Natural killer cell (primary cell): Measurements from ENCODE around the gene AGO3. TPM values are rescaled to one million over a fixed set of nuclear protein-coding genes. Genes with fewer than 3 reads are reported as not detected.
A peak's percentile ranks its signal among the peaks of the same experiment; 100 is the strongest.
"Not testable (repeated sequence)": the region's sequence is repeated elsewhere in the genome, so short reads cannot be mapped to it uniquely, and the experiment has no call there.

Experiments used
- ATAC-seq, 3 donors: fragments of 150-1000 bp in 2 of 3; fragments of 200-7000 bp in 1 of 3; cut with Tn5 transposase; 1 replicate in 1 of 3; 2 replicates in 2 of 3; pipeline ENCODE4 v1.10.0; 2021; ENCODE audit warnings: mild to moderate bottlenecking in 2 of 3, moderate library complexity in 2 of 3
- DNase-seq, 2 donors: peaks; one replicate each; pipeline versions ENCODE4 v3.0.0 to v3.0.0-alpha.2; 2013 to 2021; ENCODE audit warnings: mixed read lengths in 1 of 2
- H3K27ac ChIP-seq: one replicate; pipeline ENCODE4 v1.5.1; 2013; ENCODE audit warnings: mild to moderate bottlenecking, low read length
- H3K27me3 ChIP-seq: one replicate; pipeline ENCODE4 v1.6.1; 2013; ENCODE audit warnings: low read length; ENCODE audit not compliant: control insufficient read depth, insufficient read depth
- H3K36me3 ChIP-seq: one replicate; pipeline ENCODE4 v1.6.1; 2013; ENCODE audit warnings: low read length; ENCODE audit not compliant: control insufficient read depth, insufficient read depth
- H3K4me1 ChIP-seq: one replicate; pipeline ENCODE4 v1.6.1; 2013; ENCODE audit warnings: low read length; ENCODE audit not compliant: control insufficient read depth, insufficient read depth
- H3K4me3 ChIP-seq: one replicate; pipeline ENCODE4 v1.5.1; 2013; ENCODE audit warnings: low read length
- H3K9me3 ChIP-seq: one replicate; pipeline ENCODE4 v1.6.1; 2013; ENCODE audit warnings: low read length; ENCODE audit not compliant: control insufficient read depth, insufficient read depth
- H3K27ac Mint-ChIP-seq, 2 donors: one replicate each; pipeline ENCODE4 v1.8.0; 2022; ENCODE audit warnings: mild to moderate bottlenecking in 2 of 2, mixed read lengths in 2 of 2, moderate library complexity in 1 of 2
- H3K27me3 Mint-ChIP-seq, 2 donors: one replicate each; pipeline ENCODE4 v1.8.0; 2022; ENCODE audit warnings: low read depth in 2 of 2, mixed read lengths in 2 of 2
- H3K36me3 Mint-ChIP-seq: one replicate; pipeline ENCODE4 v1.8.0; 2022; ENCODE audit warnings: mixed read lengths
- H3K4me1 Mint-ChIP-seq, 2 donors: one replicate each; pipeline ENCODE4 v1.8.0; 2022; ENCODE audit warnings: mixed read lengths in 2 of 2
- H3K4me3 Mint-ChIP-seq: one replicate; pipeline ENCODE4 v1.8.0; 2022; ENCODE audit warnings: mild to moderate bottlenecking, moderate library complexity, mixed read lengths
- H3K9me3 Mint-ChIP-seq, 2 donors: one replicate each; pipeline ENCODE4 v1.8.0; 2022; ENCODE audit warnings: mixed read lengths in 2 of 2
- WGBS: methylation state at CpG from one replicate; pipeline ENCODE4 v1.1.7; 2013; ENCODE audit warnings: missing lambda C conversion rate; ENCODE audit not compliant: insufficient coverage; 5-methylcytosine and 5-hydroxymethylcytosine counted together
- intact Hi-C: fragments of 100-400 bp; cut with micrococcal nuclease; formaldehyde crosslinking; loops from one replicate; pipeline ENCODE4 v1.14.2; 2022
- total RNA-seq, 4 donors: library from RNA; stranded (reverse); fragments of 120-200 nt in 1 of 4; gene quantifications; one replicate each; pipeline versions ENCODE4 v1.2.3 to v1.2.4, GENCODE V29; 2013 to 2022
- TF ChIP-seq, protein P1 (sequence below): fragments of 200-600 bp; IDR thresholded peaks from one replicate; pipeline ENCODE4 v1.8.0; 2022; ENCODE audit warnings: antibody characterized with exemption

AGO3 gene
- total RNA-seq, 3 donors from 2014 or later (not counting 1 experiment from before 2014, with no cell fraction given): 36.5 to 49.6 (median 49.0) TPM

GRCh38 chr1:35888255-35888654, 42.6 kb upstream of the AGO3 start:
- Histone ChIP-seq H3K27me3 (no peaks in the 10 kb centered on the region), H3K27ac (no peak overlapping the region), H3K9me3 (no peaks in the 10 kb centered on the region), H3K36me3 (peaks cover 19% of the 10 kb centered on the region), H3K4me1 (peaks cover 32% of the 10 kb centered on the region), H3K4me3 (no peak overlapping the region)
- TF ChIP-seq, protein P1, sequence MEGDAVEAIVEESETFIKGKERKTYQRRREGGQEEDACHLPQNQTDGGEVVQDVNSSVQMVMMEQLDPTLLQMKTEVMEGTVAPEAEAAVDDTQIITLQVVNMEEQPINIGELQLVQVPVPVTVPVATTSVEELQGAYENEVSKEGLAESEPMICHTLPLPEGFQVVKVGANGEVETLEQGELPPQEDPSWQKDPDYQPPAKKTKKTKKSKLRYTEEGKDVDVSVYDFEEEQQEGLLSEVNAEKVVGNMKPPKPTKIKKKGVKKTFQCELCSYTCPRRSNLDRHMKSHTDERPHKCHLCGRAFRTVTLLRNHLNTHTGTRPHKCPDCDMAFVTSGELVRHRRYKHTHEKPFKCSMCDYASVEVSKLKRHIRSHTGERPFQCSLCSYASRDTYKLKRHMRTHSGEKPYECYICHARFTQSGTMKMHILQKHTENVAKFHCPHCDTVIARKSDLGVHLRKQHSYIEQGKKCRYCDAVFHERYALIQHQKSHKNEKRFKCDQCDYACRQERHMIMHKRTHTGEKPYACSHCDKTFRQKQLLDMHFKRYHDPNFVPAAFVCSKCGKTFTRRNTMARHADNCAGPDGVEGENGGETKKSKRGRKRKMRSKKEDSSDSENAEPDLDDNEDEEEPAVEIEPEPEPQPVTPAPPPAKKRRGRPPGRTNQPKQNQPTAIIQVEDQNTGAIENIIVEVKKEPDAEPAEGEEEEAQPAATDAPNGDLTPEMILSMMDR: no peak
- Mint-ChIP-seq H3K4me1 (peaks cover 25 to 33% of the 10 kb centered on the region in 2 donors), H3K36me3 (peaks cover 13% of the 10 kb centered on the region), H3K27ac (peak overlapping the region in 1 of 2 donors; percentile 7), H3K27me3 (no peaks in the 10 kb centered on the region), H3K9me3 (no peaks in the 10 kb centered on the region), H3K4me3 (no peak overlapping the region)
- ATAC-seq (no peak), DNase-seq (no peak)
- WGBS: 98% methylated on average over 11 of the region's 11 CpGs
- intact Hi-C loops: no loop called here

DNA sequence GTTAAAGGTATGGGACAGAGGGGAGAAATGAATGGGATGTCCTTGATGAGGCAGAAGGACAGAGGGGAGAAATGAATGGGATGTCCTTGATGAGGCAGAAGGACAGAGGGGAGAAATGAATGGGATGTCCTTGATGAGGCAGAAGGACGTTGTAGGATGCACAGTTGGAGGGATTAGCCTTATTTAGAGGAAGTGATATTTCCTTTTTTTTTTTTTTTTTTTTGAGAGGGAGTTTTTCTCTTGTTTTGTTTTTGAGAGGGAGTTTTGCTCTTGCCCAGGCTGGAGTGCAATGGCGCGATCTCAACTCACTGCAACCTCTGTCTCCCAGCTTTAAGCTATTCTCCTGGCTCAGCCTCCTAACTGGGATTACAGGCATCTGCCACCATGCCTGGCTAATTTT, 41.9 kb upstream of the AGO3 start:
- peaks cover 25% of the 10 kb centered on the region for H3K4me1 ChIP-seq
- H3K4me3 Mint-ChIP-seq, intact Hi-C loops, ATAC-seq, DNase-seq, H3K27ac ChIP-seq, H3K9me3 Mint-ChIP-seq, H3K4me3 ChIP-seq, H3K9me3 ChIP-seq, H3K27me3 Mint-ChIP-seq, H3K27me3 ChIP-seq: not testable (repeated sequence)
- Mint-ChIP-seq H3K36me3 (peaks cover 13% of the 10 kb centered on the region), H3K4me1 (peaks cover 25 to 30% of the 10 kb centered on the region in 2 donors), H3K27ac (peak overlapping the region in 1 of 2 donors; percentile 7)
- WGBS: 44% methylated on average over 1 of the region's 3 CpGs
- peaks cover 27% of the 10 kb centered on the region for H3K36me3 ChIP-seq

DNA sequence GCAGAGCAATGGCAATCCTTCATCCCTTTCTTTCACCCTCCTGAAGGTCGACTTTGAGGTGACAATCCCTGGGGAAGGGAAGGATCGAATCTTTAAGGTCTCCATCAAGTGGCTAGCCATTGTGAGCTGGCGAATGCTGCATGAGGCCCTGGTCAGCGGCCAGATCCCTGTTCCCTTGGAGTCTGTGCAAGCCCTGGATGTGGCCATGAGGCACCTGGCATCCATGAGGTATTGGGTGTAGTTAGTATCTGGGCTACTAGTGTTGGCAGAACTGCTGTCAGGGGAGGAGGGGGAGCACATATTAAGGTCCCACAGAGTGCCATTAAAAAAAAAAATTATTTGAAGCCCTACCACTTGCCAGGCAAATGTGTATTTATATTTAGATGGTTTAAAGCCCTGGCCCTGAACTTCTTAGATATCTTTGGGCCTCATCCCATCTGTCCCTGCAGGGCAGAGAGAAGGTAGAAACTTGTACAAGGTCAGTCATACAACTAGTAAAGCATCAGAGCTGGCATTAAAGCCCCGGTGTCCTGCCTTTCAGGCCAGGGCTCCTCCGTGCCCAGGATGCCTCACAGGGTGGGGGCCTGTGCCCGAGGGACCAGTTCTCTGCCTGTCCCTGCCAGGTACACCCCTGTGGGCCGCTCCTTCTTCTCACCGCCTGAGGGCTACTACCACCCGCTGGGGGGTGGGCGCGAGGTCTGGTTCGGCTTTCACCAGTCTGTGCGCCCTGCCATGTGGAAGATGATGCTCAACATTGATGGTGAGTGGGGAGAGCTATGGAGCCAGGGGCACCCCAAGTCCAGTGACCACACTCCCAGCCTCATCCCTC, 37.6 kb upstream of the AGO3 start:
- Mint-ChIP-seq H3K9me3 (no peaks in the 10 kb centered on the region), H3K27ac (peak overlapping the region in 1 of 2 donors; percentile 48), H3K36me3 (peaks cover 13% of the 10 kb centered on the region), H3K4me3 (no peak overlapping the region), H3K4me1 (peaks cover 5 to 6% of the 10 kb centered on the region in 2 donors), H3K27me3 (no peaks in the 10 kb centered on the region)
- H3K4me1 ChIP-seq: no peaks in the 10 kb centered on the region
- intact Hi-C loops: no loop called here
- H3K27me3 ChIP-seq: no peaks in the 10 kb centered on the region
- ATAC-seq (no peak), DNase-seq (no peak)
- peak overlapping the region; percentile 28 for H3K27ac ChIP-seq
- 96% methylated on average over 14 of the region's 14 CpGs for WGBS
- H3K36me3 ChIP-seq: peaks cover 56% of the 10 kb centered on the region
- no peaks in the 10 kb centered on the region for H3K9me3 ChIP-seq
- TF ChIP-seq, protein P1: no peak
- H3K4me3 ChIP-seq: no peak overlapping the region

DNA sequence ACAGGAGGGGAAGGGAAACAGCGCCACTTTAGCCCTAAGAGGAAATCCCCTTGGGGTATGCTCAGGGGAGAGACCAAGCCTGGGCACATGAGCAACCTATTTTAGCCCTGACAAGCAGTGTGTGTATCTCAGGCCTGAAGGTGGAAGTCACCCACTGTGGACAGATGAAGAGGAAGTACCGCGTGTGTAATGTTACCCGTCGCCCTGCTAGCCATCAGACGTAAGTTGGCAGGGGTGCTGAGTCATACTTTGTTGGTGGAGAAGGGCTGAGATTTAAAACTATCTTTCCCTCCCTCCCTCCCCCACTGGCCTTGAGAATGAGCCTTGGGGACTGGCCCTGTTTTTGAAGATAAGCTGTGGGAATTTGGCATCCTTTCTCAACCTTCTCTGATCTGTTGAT, 36.7 kb upstream of the AGO3 start:
- Histone ChIP-seq H3K27ac (peak overlapping the region; percentile 28), H3K4me1 (no peaks in the 10 kb centered on the region), H3K36me3 (peaks cover 61% of the 10 kb centered on the region), H3K9me3 (no peaks in the 10 kb centered on the region), H3K27me3 (no peaks in the 10 kb centered on the region), H3K4me3 (no peak overlapping the region)
- Mint-ChIP-seq H3K27ac (peak overlapping the region in 1 of 2 donors; percentile 48), H3K36me3 (peaks cover 9% of the 10 kb centered on the region), H3K27me3 (no peaks in the 10 kb centered on the region), H3K9me3 (no peaks in the 10 kb centered on the region), H3K4me3 (no peak overlapping the region), H3K4me1 (peaks cover 0 to 5% of the 10 kb centered on the region in 2 donors)
- TF ChIP-seq, protein P1: no peak
- DNase-seq (peak in 1 of 2 donors; percentile 18), ATAC-seq (peak; percentile 58 to 84 (median 65))
- WGBS: 31% methylated on average over 5 of the region's 6 CpGs
- intact Hi-C loops: no loop called here
